Liver (tissue), 2 donors: Measurements from ENCODE around the gene SCN2B.
A peak's percentile ranks its signal among the peaks of the same experiment; 100 is the strongest.

ENCODE experiments used
- CTCF ChIP-seq: fragments of 150-350 bp; IDR thresholded peaks from 2 replicates; pipeline ENCODE4 v1.5.1; 2017; ENCODE audit warnings: improper control_type of control experiment, low read depth, low read length; ENCODE audit not compliant: missing input control
- MAX ChIP-seq: IDR thresholded peaks from 2 replicates; pipeline ENCODE4 v1.6.1; 2016; ENCODE audit warnings: antibody characterized with exemption
- REST ChIP-seq: IDR thresholded peaks from 2 replicates; pipeline ENCODE4 v1.6.1; 2016; ENCODE audit warnings: antibody characterized with exemption, mild to moderate bottlenecking
- donor health status: healthy.

GRCh38 chr11:118194835-118195627, 18.6 kb upstream of the SCN2B start:
- TF ChIP-seq CTCF (no peak), REST (peak; percentile 74), MAX (peak; percentile 65)
